ENCODE measurements around the gene IL1RAPL1. TPM values are rescaled to one million over a fixed set of nuclear protein-coding genes. Genes with fewer than 3 reads are reported as not detected.

Gene IL1RAPL1
- total and polyA plus RNA-seq, 2 donors (not counting 3 experiments of a cell fraction or from before 2014, with no cell fraction given) = 0.79 to 1.3 TPM

DNA sequence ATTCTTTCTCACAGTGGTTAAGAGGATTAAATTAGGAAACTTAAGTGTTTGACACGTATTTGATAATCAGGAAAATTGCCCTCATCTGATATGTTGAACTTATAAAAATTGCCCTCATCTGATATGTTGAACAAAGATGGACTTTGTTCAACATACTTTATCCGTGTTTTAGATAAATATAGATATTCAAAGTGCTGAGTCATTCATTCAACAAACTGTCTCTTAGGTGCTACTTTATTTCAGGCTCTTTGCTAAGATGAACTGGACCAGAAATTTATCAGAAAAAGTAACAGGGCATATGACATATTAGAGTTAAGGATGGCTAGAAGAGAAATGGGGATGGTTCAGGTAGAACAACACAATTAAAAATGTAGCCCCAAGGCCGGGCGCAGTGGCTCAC is 81.7 kb downstream of the IL1RAPL1 start:
- Histone ChIP-seq H3K4me1 (ENCODE audit: control insufficient read depth, extremely low read depth, insufficient read depth, low read length) (no peaks in the 10 kb centered on the region), H3K36me3 (ENCODE audit: control insufficient read depth in 2 of 2, extremely low read depth in 1 of 2, insufficient read depth in 2 of 2, low read length in 2 of 2) (no peaks in the 10 kb centered on the region), H3K79me2 (ENCODE audit: control insufficient read depth, insufficient read depth, low read length) (no peaks in the 10 kb centered on the region), H3K9me1 (replicated peaks; ENCODE audit: control insufficient read depth, extremely low read depth, insufficient read depth, low read length) (no peaks in the 10 kb centered on the region), H3K4me2 (ENCODE audit: insufficient read depth, low read length) (no peak overlapping the region), H3K4me3 (replicated peaks in 1 of 3; ENCODE audit: insufficient read depth in 1 of 3, low read depth in 1 of 3, low read length in 3 of 3) (no peak overlapping the region), H3K27ac (ENCODE audit: insufficient read depth, low read depth, low read length) (no peak overlapping the region), H2AFZ (ENCODE audit: low read depth, low read length) (no peak overlapping the region), H4K20me1 (replicated peaks; ENCODE audit: control insufficient read depth, extremely low read depth, insufficient read depth, low read length) (no peaks in the 10 kb centered on the region), H3K9ac (replicated peaks; ENCODE audit: extremely low read depth, insufficient read depth, low read length) (no peak overlapping the region), H3K27me3 (ENCODE audit: control insufficient read depth in 2 of 2, insufficient read depth in 2 of 2, low read length in 2 of 2) (no peaks in the 10 kb centered on the region), H3K9me3 (replicated peaks; ENCODE audit: control insufficient read depth, insufficient read depth, low read length) (no peaks in the 10 kb centered on the region)
- intact Hi-C loops (cut with micrococcal nuclease) (no loop called here), dilution Hi-C loops (cut with MboI; ENCODE audit: extremely low pct_ligation_motif_present, low sequenced_read_pairs) (no loop called here)
- CTCF ChIA-PET = no interaction called here
- FAIRE-seq (no peak), DNase-seq (ENCODE audit: low read depth, low spot score) (no peak)
- TF ChIP-seq POLR2AphosphoS5 (IDR thresholded peaks at IDR 0.05; ENCODE audit: insufficient read depth, low read depth, low read length) = no peak
- TF ChIP-seq POLR2A (IDR thresholded peaks at IDR 0.05; ENCODE audit: low read depth, low read length) = no peak
- TF ChIP-seq JUN (IDR thresholded peaks at IDR 0.05; ENCODE audit: borderline replicate concordance, insufficient read depth, insufficient read length, low read depth) = no peak
- TF ChIP-seq GATA2 (IDR thresholded peaks at IDR 0.05; ENCODE audit: insufficient read depth, insufficient read length, low read depth, low read length) = no peak
- TF ChIP-seq EZH2 (IDR thresholded peaks at IDR 0.05; ENCODE audit: borderline replicate concordance, low read depth, low read length, severe bottlenecking) = no peak
- TF ChIP-seq, protein P1, sequence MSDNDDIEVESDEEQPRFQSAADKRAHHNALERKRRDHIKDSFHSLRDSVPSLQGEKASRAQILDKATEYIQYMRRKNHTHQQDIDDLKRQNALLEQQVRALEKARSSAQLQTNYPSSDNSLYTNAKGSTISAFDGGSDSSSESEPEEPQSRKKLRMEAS (IDR thresholded peaks at IDR 0.05; ENCODE audit: insufficient read depth, insufficient read length) = no peak
- TF ChIP-seq, protein P2, sequence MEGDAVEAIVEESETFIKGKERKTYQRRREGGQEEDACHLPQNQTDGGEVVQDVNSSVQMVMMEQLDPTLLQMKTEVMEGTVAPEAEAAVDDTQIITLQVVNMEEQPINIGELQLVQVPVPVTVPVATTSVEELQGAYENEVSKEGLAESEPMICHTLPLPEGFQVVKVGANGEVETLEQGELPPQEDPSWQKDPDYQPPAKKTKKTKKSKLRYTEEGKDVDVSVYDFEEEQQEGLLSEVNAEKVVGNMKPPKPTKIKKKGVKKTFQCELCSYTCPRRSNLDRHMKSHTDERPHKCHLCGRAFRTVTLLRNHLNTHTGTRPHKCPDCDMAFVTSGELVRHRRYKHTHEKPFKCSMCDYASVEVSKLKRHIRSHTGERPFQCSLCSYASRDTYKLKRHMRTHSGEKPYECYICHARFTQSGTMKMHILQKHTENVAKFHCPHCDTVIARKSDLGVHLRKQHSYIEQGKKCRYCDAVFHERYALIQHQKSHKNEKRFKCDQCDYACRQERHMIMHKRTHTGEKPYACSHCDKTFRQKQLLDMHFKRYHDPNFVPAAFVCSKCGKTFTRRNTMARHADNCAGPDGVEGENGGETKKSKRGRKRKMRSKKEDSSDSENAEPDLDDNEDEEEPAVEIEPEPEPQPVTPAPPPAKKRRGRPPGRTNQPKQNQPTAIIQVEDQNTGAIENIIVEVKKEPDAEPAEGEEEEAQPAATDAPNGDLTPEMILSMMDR (IDR thresholded peaks at IDR 0.05; ENCODE audit: extremely low read depth in 1 of 2, insufficient read depth in 1 of 2, low read depth in 1 of 2, low read length in 2 of 2) = no peak
- TF ChIP-seq FOS (IDR thresholded peaks at IDR 0.05; ENCODE audit: borderline replicate concordance, insufficient read depth, low read length) = no peak
- no peak for TF ChIP-seq MYC (IDR thresholded peaks at IDR 0.05; ENCODE audit: low read depth, low read length)
- no TSS peak for BruUV-seq (replicated peaks)
- POLR2A ChIA-PET = no interaction called here

Data from endothelial cell of umbilical vein (primary cell).